Measurements from ENCODE around the gene PRODH2.

Gene PRODH2

DNA sequence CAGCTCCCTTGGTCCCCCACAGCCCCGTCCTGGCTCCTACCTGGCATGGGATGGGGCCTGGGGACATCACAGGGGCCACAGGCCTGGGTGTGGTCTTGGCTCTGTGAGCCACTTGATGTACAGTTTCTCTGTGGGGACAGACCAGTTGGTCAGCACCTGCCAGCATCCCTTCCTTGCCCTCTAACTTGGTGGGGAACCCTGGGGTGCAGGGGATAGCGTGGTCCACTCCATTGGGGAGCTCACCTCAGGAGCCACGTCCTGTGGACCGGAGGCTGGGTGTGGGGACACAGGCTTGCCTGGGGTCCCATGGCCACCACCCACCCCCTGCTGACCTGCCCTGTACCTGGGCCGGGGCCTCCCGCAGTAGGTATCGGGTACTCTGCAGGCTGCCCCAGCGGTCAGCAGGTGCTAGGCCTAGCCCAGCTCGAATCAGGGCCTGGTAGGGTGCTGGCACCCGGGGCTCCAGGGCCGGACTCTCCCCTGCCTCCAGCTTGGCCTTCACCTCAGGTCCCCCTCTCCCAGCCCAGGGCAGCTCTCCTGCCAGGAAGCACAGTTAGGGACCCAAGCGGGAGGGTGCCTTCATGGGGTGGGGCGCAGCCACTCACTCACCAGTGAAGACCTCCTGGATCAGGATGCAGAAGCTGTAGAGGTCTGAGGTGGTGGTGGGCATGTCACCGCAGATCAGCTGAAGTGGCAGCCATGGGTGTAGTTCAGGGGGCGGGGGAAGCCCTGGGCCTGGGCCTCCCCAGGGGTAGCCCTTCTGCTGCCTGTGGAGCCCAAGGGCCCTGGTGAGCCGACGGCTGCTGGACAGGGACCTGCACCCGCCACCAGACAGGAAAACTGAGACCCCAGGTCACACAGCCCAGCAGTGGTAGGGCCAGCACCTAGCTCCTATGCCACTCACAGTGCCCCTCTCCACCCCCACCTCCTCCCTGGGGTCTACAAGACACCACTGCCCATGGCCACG, 22.4 kb downstream of the PRODH2 start:
- Histone ChIP-seq H3K27me3 (ENCODE audit: control insufficient read depth, insufficient read depth, low read length) (no peaks in the 10 kb centered on the region), H3K9ac (ENCODE audit: low read length) (no peak overlapping the region), H3K4me3 (ENCODE audit: low read length) (no peak overlapping the region), H3K9me3 (ENCODE audit: control insufficient read depth, low read length) (no peaks in the 10 kb centered on the region), H3K36me3 (ENCODE audit: control insufficient read depth, insufficient read depth, low read length) (no peaks in the 10 kb centered on the region), H3K4me1 (ENCODE audit: control insufficient read depth, insufficient read depth, low read length) (peaks cover 23% of the 10 kb centered on the region)

DNA sequence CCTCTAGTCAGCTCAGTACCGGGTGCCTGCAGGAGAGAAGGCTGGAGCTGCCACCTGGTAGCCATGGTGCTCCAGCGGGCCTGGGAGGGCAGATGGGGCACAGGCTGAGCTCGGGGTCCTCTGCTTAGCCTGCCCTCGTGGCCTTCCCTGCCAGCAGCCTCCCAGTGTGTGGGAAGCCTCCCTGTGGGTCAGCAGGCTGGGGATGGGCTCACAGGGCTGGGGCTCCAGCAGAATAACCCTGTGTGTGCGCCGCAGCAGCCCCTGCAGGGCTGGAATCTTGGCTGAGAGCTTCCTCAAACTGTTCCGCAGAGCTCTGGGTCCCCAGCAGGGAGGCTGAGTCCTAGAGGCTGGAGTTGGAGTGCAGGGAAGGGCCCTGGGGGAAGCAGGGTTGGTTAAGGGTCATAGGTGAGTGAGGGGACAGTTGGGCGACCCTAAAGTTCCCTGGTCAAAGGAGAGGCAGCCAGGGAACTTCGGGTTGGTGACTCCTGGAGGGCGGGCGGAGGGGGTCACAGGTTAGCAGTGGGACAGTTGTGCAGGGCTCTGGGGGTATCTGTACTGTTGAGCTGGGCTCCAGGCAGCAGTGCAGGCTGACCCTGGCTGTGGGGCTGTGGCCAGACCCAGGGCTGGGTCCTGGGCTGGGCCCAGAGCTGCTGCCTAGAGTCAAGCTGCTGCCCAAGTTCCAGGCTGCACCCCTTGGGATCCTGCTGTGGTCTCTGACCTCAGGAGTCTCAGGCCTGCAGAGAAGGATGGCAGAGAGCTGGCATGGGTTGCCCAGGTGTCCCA, 23.3 kb downstream of the PRODH2 start:
- no peak overlapping the region for H3K4me3 ChIP-seq (ENCODE audit: low read length)
- H3K27me3 ChIP-seq (ENCODE audit: control insufficient read depth, insufficient read depth, low read length): no peaks in the 10 kb centered on the region
- H3K9me3 ChIP-seq (ENCODE audit: control insufficient read depth, low read length): no peaks in the 10 kb centered on the region
- H3K36me3 ChIP-seq (ENCODE audit: control insufficient read depth, insufficient read depth, low read length): no peaks in the 10 kb centered on the region
- H3K9ac ChIP-seq (ENCODE audit: low read length): no peak overlapping the region
- peaks cover 23% of the 10 kb centered on the region for H3K4me1 ChIP-seq (ENCODE audit: control insufficient read depth, insufficient read depth, low read length)

DNA sequence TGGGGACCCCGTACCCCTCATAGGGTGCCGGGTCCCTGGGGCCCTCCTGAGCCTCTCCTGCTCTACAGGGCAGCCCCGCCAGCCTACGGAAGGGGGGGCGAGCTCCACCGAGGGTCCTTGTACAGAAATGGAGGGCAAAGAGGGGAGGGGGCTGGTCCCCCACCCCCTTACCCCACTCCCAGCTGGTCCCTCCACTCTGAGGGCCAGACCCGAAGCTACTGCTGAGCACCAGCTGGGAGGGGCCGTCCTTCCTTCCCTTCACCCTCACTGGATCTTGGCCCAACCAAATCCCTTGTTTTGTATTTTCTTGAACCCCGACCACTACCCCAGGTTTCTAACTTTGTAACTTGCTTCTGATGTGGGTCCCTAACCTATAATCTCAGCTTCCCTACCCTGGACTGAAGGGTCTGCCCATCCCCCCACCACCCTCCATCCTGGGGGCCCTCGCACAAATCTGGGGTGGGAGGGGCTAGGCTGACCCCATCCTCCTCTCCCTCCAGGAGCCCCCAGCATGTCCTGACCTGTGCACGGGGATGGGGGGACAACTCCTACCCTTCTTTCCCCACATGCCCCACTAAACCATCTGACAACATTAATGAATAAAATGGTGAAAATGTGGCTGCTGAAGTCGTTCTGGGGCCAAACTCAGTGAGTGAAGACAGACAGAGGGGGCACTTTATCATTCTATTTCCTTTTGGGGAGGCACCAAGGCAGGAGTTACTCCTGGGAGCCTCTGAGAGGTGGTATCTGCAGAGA, 24.3 kb downstream of the PRODH2 start:
- Histone ChIP-seq H3K36me3 (ENCODE audit: control insufficient read depth, insufficient read depth, low read length) (no peaks in the 10 kb centered on the region), H3K27me3 (ENCODE audit: control insufficient read depth, insufficient read depth, low read length) (no peaks in the 10 kb centered on the region), H3K9me3 (ENCODE audit: control insufficient read depth, low read length) (no peaks in the 10 kb centered on the region), H3K4me3 (ENCODE audit: low read length) (no peak overlapping the region), H3K4me1 (ENCODE audit: control insufficient read depth, insufficient read depth, low read length) (peaks cover 17% of the 10 kb centered on the region), H3K9ac (ENCODE audit: low read length) (no peak overlapping the region)

DNA sequence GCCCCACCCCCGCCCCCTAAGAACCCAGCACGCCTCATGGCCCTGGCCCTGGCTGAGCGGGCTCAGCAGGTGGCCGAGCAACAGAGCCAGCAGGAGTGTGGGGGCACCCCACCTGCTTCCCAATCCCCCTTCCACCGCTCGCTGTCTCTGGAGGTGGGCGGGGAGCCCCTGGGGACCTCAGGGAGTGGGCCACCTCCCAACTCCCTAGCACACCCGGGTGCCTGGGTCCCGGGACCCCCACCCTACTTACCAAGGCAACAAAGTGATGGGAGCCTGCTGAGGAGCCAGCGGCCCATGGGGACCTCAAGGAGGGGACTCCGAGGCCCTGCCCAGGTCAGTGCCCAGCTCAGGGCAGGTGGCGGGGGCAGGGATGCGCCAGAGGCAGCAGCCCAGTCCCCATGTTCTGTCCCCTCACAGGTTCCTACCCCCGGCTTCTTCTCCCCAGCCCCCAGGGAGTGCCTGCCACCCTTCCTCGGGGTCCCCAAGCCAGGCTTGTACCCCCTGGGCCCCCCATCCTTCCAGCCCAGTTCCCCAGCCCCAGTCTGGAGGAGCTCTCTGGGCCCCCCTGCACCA, 25.3 kb downstream of the PRODH2 start:
- H3K27me3 ChIP-seq (ENCODE audit: control insufficient read depth, insufficient read depth, low read length): no peaks in the 10 kb centered on the region
- no peaks in the 10 kb centered on the region for H3K36me3 ChIP-seq (ENCODE audit: control insufficient read depth, insufficient read depth, low read length)
- H3K4me1 ChIP-seq (ENCODE audit: control insufficient read depth, insufficient read depth, low read length): peaks cover 8% of the 10 kb centered on the region
- no peaks in the 10 kb centered on the region for H3K9me3 ChIP-seq (ENCODE audit: control insufficient read depth, low read length)
- H3K4me3 ChIP-seq (ENCODE audit: low read length): no peak overlapping the region
- no peak overlapping the region for H3K9ac ChIP-seq (ENCODE audit: low read length)

DNA sequence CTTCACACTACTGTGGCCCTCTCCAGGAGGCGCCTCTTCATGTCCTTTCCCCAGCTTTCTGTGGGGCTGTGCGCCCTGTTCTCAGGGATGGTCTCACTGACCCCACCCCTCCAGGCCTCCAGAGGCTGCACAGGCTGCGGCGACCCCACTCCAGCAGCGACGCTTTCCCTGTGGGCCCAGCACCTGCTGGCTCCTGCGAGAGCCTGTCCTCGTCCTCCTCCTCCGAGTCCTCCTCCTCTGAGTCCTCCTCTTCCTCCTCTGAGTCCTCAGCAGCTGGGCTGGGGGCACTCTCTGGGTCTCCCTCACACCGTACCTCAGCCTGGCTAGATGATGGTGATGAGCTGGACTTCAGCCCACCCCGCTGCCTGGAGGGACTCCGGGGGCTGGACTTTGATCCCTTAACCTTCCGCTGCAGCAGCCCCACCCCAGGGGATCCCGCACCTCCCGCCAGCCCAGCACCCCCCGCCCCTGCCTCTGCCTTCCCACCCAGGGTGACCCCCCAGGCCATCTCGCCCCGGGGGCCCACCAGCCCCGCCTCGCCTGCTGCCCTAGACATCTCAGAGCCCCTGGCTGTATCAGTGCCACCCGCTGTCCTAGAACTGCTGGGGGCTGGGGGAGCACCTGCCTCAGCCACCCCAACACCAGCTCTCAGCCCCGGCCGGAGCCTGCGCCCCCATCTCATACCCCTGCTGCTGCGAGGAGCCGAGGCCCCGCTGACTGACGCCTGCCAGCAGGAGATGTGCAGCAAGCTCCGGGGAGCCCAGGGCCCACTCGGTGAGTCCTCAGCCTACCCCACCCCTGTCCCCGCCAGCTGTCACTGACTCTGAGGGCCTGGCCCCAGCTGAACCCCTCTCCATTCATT, 26.1 kb downstream of the PRODH2 start:
- H3K9me3 ChIP-seq (ENCODE audit: control insufficient read depth, low read length): no peaks in the 10 kb centered on the region
- H3K4me1 ChIP-seq (ENCODE audit: control insufficient read depth, insufficient read depth, low read length): peaks cover 1% of the 10 kb centered on the region
- H3K9ac ChIP-seq (ENCODE audit: low read length): no peak overlapping the region
- H3K27me3 ChIP-seq (ENCODE audit: control insufficient read depth, insufficient read depth, low read length): no peaks in the 10 kb centered on the region
- H3K36me3 ChIP-seq (ENCODE audit: control insufficient read depth, insufficient read depth, low read length): no peaks in the 10 kb centered on the region
- H3K4me3 ChIP-seq (ENCODE audit: low read length): no peak overlapping the region

DNA sequence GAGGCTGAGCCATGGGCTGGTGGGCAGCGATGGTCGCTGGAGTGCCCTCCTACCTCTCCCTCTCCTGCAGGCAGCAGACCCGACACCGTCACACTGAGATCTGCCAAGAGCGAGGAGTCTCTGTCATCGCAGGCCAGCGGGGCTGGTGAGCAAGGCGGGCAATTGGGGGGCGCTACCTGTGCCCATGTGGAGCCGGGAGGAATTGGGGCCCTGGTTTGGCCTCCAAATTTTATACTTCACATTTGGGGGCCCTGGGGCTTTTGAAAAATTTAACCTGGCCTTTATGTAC, 27.4 kb downstream of the PRODH2 start:
- Histone ChIP-seq H3K9me3 (ENCODE audit: control insufficient read depth, low read length) (no peaks in the 10 kb centered on the region), H3K9ac (ENCODE audit: low read length) (no peak overlapping the region), H3K4me1 (ENCODE audit: control insufficient read depth, insufficient read depth, low read length) (no peaks in the 10 kb centered on the region), H3K27me3 (ENCODE audit: control insufficient read depth, insufficient read depth, low read length) (no peaks in the 10 kb centered on the region), H3K36me3 (ENCODE audit: control insufficient read depth, insufficient read depth, low read length) (no peaks in the 10 kb centered on the region), H3K4me3 (ENCODE audit: low read length) (no peak overlapping the region)

DNA sequence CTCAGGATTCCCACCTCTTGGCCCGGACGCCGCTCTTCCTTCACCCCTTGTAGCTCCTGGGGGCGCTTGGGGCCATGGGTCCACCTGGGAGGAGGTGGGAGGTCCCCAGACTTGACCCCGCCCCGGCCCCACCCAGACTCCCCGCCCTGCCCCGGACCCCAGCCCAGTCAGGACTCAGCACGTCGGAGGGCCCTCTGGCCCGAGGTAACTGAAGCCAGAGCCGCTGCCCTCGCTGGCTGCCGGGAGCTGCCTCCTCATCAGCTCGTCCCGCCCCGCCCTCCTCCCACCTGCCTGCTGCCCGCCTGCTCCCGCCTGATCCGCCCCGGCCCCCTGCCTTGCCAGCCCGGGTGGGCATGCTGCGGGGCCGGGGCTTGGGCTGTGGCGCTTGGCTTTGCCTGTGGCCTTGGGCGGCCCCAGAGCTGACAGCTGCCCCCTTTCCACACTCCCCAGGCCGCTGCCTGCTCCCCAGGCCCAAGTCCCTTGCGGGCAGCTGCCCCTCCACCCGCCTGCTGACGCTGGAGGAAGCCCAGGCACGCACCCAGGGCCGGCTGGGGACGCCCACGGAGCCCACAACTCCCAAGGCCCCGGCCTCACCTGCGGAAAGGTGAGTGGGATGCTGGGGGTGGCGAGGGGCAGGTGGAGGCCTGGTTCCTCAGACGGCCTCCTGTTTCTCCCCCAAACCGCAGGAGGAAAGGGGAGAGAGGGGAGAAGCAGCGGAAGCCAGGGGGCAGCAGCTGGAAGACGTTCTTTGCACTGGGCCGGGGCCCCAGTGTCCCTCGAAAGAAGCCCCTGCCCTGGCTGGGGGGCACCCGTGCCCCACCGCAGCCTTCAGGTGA, 27.9 kb downstream of the PRODH2 start:
- no peaks in the 10 kb centered on the region for H3K36me3 ChIP-seq (ENCODE audit: control insufficient read depth, insufficient read depth, low read length)
- no peaks in the 10 kb centered on the region for H3K4me1 ChIP-seq (ENCODE audit: control insufficient read depth, insufficient read depth, low read length)
- no peaks in the 10 kb centered on the region for H3K9me3 ChIP-seq (ENCODE audit: control insufficient read depth, low read length)
- H3K9ac ChIP-seq (ENCODE audit: low read length): no peak overlapping the region
- no peaks in the 10 kb centered on the region for H3K27me3 ChIP-seq (ENCODE audit: control insufficient read depth, insufficient read depth, low read length)
- no peak overlapping the region for H3K4me3 ChIP-seq (ENCODE audit: low read length)

DNA sequence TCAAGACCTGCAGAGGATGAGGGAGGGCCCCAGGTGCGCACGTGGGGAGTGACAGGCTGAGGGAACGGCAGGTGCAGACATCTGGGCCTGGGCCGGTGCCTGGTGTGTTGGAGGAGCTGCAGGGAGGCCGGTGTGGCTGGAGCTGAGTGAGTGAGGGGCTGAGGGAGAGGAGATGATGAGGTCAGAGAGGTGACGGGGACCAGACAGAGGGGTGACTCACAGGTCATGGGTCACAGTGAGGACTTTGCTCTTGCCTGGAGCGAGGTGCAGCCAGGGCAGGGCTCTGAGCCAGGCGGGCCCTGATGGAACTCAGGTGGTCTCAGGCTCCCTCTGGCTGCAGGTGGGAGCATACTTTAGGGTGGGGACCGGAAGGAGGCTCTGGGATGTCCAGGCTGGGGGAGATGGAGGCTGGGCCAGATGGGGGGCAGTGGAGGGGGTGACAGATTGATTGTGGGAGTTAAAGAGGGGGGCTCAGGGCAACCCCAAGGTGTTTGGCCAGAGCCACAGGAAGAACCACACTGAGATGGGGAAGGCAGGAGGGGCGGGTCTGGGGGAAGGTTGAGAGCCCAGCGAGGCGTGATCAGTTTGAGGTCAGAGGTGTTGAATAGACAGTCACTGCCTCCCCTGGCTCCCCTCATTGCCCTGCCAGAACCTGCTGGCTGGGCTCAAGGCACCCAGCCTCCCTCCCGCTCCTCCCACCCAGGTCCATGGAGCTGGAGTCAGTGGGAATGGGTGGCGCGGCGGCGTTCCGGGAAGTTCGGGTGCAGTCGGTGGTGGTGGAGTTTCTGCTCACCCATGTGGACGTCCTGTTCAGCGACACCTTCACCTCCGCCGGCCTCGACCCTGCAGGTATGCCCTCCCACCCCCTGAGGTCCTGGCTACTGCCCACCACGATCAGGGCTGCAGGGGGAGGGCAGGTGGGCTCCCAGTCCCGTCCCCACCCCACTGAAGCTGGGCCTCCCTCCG, 28.9 kb downstream of the PRODH2 start:
- no peaks in the 10 kb centered on the region for H3K9me3 ChIP-seq (ENCODE audit: control insufficient read depth, low read length)
- H3K4me1 ChIP-seq (ENCODE audit: control insufficient read depth, insufficient read depth, low read length): no peaks in the 10 kb centered on the region
- no peaks in the 10 kb centered on the region for H3K27me3 ChIP-seq (ENCODE audit: control insufficient read depth, insufficient read depth, low read length)
- no peak overlapping the region for H3K4me3 ChIP-seq (ENCODE audit: low read length)
- no peak overlapping the region for H3K9ac ChIP-seq (ENCODE audit: low read length)
- no peaks in the 10 kb centered on the region for H3K36me3 ChIP-seq (ENCODE audit: control insufficient read depth, insufficient read depth, low read length)

DNA sequence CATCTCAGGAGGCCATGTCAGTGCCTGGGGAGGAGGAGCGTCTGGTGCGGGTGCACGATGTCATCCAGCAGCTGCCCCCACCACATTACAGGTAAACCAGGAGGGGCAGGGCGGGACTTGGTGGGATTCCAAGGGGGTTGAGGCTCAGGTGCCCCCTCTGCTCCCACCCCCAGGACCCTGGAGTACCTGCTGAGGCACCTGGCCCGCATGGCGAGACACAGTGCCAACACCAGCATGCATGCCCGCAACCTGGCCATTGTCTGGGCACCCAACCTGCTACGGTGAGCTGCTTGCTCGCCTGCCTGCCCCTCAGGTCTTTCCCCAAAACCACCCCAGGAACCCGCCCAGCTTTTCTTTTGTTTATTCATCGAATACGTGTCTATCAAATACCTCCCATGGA, 30.1 kb downstream of the PRODH2 start:
- H3K4me1 ChIP-seq (ENCODE audit: control insufficient read depth, insufficient read depth, low read length): no peaks in the 10 kb centered on the region
- no peaks in the 10 kb centered on the region for H3K9me3 ChIP-seq (ENCODE audit: control insufficient read depth, low read length)
- no peak overlapping the region for H3K9ac ChIP-seq (ENCODE audit: low read length)
- no peaks in the 10 kb centered on the region for H3K27me3 ChIP-seq (ENCODE audit: control insufficient read depth, insufficient read depth, low read length)
- no peak overlapping the region for H3K4me3 ChIP-seq (ENCODE audit: low read length)
- no peaks in the 10 kb centered on the region for H3K36me3 ChIP-seq (ENCODE audit: control insufficient read depth, insufficient read depth, low read length)

DNA sequence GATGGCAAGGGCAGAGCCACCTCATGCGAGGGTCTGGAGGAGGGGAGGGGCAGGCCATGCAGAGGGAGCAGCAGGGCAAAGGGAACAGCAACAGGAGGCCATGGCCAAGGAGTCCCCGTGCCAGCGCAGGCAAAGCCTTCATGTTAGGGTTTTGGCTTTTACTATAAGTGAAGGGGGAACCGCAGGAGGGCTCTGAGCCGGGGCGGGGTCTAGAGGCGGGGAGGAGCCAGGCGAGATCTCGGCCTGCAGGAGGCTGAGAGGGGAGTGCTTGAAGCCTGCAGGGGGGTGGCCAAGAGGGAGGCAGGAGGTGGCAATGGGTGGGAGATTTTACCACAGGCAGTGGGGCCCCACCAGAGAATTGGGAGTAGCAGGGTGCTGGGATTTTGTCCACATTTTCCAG, 31.0 kb downstream of the PRODH2 start:
- no peaks in the 10 kb centered on the region for H3K4me1 ChIP-seq (ENCODE audit: control insufficient read depth, insufficient read depth, low read length)
- no peaks in the 10 kb centered on the region for H3K27me3 ChIP-seq (ENCODE audit: control insufficient read depth, insufficient read depth, low read length)
- no peaks in the 10 kb centered on the region for H3K9me3 ChIP-seq (ENCODE audit: control insufficient read depth, low read length)
- H3K36me3 ChIP-seq (ENCODE audit: control insufficient read depth, insufficient read depth, low read length): no peaks in the 10 kb centered on the region
- H3K4me3 ChIP-seq (ENCODE audit: low read length): no peak overlapping the region
- H3K9ac ChIP-seq (ENCODE audit: low read length): no peak overlapping the region
